WTC11 (cell line): ENCODE results near the gene PRKG2.

Experiments
- MYBL2 ChIP-seq: sonication (generic); formaldehyde crosslinking; IDR thresholded peaks from 2 replicates; pipeline ENCODE4 v1.8.1; 2023; ENCODE audit warnings: mild to moderate bottlenecking, moderate library complexity, missing genetic modification reagents
- SMAD3 ChIP-seq: sonication (generic); formaldehyde crosslinking; IDR thresholded peaks from 2 replicates; pipeline ENCODE4 v1.8.0; 2022; ENCODE audit warnings: missing genetic modification reagents, mild to moderate bottlenecking, borderline replicate concordance
- TCF7 ChIP-seq: sonication (generic); formaldehyde crosslinking; IDR thresholded peaks from 2 replicates; pipeline ENCODE4 v1.8.0; 2022; ENCODE audit warnings: mild to moderate bottlenecking, low read depth, missing genetic modification reagents, moderate library complexity
- ZNF138 ChIP-seq: sonication (generic); formaldehyde crosslinking; conservative IDR thresholded peaks from 2 replicates; pipeline ENCODE4 v1.8.1; 2022; ENCODE audit warnings: mild to moderate bottlenecking, moderate library complexity, missing genetic modification reagents
- TF ChIP-seq, protein P1 (sequence below): sonication (generic); formaldehyde crosslinking; IDR thresholded peaks from 2 replicates; pipeline ENCODE4 v1.8.1; 2023; ENCODE audit warnings: mild to moderate bottlenecking, missing genetic modification reagents, moderate library complexity
- TF ChIP-seq, protein P2 (sequence below): sonication (generic); formaldehyde crosslinking; conservative IDR thresholded peaks from 2 replicates; pipeline ENCODE4 v1.8.1; 2022; ENCODE audit warnings: mild to moderate bottlenecking, missing genetic modification reagents
- TF ChIP-seq, protein P3 (sequence below): sonication (generic); formaldehyde crosslinking; IDR thresholded peaks from 2 replicates; pipeline ENCODE4 v1.8.1; 2023; ENCODE audit warnings: mild to moderate bottlenecking, missing genetic modification reagents
- TF ChIP-seq, protein P4 (sequence below): fragments of 200-600 bp; IDR thresholded peaks from 2 replicates; pipeline ENCODE4 v1.8.0; 2022; ENCODE audit warnings: antibody characterized with exemption
- TF ChIP-seq, protein P5 (sequence below): sonication (generic); formaldehyde crosslinking; IDR thresholded peaks from 2 replicates; pipeline ENCODE4 v1.8.0; 2022; ENCODE audit warnings: mild to moderate bottlenecking, missing genetic modification reagents

DNA sequence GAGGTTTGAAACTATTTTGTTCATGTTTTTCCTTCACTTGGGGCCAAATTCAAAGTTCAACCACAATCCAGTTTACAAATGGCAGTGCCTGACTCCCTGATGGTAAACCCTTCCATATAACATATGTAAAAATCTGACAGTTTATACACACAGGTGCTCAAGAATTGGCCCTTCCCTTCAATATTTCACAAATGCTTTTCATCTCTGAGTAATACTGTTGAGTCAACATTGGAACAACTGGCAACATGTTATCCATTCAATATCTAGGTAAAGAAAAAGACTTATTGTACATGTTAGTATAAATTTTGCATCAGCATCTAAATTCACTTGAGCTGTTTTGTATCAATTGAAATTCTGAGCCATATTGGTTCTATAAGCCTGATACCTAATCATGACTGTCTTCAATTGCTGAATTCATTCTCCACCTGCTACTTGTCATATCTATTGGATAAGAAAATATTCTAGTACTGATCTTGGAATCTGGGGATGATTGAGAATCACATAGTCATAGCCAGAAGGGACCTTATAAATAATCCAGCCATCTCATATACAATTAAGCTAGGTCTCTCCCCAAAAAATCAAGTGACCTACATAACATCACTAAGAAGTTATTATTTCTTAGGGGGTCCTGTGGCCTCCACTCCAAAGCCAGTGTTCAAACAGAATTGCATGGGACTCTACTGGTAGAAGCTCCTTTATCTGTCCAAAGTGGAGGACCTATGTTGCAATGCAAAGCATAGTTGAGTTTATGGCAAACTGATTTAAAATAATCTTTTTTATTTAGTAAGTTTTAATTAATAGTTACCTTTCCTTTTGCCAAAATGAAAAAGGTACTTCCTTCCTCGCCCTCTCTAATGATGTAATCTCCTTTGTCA lies 61.9 kb downstream of the PRKG2 start:
- TF ChIP-seq, protein P1, sequence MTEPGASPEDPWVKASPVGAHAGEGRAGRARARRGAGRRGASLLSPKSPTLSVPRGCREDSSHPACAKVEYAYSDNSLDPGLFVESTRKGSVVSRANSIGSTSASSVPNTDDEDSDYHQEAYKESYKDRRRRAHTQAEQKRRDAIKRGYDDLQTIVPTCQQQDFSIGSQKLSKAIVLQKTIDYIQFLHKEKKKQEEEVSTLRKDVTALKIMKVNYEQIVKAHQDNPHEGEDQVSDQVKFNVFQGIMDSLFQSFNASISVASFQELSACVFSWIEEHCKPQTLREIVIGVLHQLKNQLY (CRISPR knock-in tag), result no peak
- no peak for TF ChIP-seq SMAD3 (CRISPR knock-in tag)
- no peak for TF ChIP-seq TCF7 (CRISPR knock-in tag)
- TF ChIP-seq, protein P2, sequence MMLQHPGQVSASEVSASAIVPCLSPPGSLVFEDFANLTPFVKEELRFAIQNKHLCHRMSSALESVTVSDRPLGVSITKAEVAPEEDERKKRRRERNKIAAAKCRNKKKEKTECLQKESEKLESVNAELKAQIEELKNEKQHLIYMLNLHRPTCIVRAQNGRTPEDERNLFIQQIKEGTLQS (CRISPR knock-in tag), result no peak
- TF ChIP-seq, protein P3, sequence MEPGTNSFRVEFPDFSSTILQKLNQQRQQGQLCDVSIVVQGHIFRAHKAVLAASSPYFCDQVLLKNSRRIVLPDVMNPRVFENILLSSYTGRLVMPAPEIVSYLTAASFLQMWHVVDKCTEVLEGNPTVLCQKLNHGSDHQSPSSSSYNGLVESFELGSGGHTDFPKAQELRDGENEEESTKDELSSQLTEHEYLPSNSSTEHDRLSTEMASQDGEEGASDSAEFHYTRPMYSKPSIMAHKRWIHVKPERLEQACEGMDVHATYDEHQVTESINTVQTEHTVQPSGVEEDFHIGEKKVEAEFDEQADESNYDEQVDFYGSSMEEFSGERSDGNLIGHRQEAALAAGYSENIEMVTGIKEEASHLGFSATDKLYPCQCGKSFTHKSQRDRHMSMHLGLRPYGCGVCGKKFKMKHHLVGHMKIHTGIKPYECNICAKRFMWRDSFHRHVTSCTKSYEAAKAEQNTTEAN (CRISPR knock-in tag), result no peak
- TF ChIP-seq, protein P4, sequence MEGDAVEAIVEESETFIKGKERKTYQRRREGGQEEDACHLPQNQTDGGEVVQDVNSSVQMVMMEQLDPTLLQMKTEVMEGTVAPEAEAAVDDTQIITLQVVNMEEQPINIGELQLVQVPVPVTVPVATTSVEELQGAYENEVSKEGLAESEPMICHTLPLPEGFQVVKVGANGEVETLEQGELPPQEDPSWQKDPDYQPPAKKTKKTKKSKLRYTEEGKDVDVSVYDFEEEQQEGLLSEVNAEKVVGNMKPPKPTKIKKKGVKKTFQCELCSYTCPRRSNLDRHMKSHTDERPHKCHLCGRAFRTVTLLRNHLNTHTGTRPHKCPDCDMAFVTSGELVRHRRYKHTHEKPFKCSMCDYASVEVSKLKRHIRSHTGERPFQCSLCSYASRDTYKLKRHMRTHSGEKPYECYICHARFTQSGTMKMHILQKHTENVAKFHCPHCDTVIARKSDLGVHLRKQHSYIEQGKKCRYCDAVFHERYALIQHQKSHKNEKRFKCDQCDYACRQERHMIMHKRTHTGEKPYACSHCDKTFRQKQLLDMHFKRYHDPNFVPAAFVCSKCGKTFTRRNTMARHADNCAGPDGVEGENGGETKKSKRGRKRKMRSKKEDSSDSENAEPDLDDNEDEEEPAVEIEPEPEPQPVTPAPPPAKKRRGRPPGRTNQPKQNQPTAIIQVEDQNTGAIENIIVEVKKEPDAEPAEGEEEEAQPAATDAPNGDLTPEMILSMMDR, result no peak
- TF ChIP-seq, protein P5, sequence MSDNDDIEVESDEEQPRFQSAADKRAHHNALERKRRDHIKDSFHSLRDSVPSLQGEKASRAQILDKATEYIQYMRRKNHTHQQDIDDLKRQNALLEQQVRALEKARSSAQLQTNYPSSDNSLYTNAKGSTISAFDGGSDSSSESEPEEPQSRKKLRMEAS (CRISPR knock-in tag), result no peak
- TF ChIP-seq MYBL2 (CRISPR knock-in tag), result no peak
- no peak for TF ChIP-seq ZNF138 (CRISPR knock-in tag)
